ENCODE results near the gene MSRB3. TPM values are rescaled to one million over a fixed set of nuclear protein-coding genes. Genes with fewer than 3 reads are reported as not detected.

Gene MSRB3
- total and polyA plus RNA-seq, 2 donors (not counting 1 experiment from before 2014, with no cell fraction given): not detected

DNA sequence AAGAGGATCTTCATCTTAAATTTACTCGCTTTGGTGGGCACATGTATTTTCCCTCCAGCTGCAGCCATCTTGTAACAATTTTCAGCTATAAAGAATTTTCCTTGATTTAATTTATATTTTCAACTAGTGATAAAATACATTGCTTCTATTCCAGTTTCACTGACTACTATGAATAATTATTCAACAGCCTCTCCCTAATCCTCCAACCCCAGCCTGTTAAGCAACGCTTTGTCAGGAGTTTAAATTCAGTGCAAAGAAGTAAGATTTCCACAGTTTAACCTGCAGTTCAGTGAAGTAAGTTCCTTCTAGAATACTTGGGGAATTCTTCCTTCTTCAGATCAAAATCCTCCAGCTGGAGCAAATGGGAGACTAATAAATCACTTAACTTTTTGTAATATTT, 180.2 kb downstream of the MSRB3 start:
- no peaks in the 10 kb centered on the region for H4K20me1 ChIP-seq (ENCODE audit: control insufficient read depth, insufficient read depth, low read length, poor library complexity, severe bottlenecking)
- no peak overlapping the region for H2AFZ ChIP-seq (ENCODE audit: insufficient read depth, low read depth, low read length, poor library complexity, severe bottlenecking)
- H3K27ac ChIP-seq (ENCODE audit: low read length in 2 of 2): no peak overlapping the region
- no peaks in the 10 kb centered on the region for H3K4me1 ChIP-seq (ENCODE audit: control insufficient read depth in 2 of 2, insufficient read depth in 2 of 2, low read length in 2 of 2)
- H3K27me3 ChIP-seq (replicated peaks in 1 of 4; ENCODE audit: control extremely low read depth in 1 of 4, control insufficient read depth in 3 of 4, insufficient read depth in 4 of 4, low read length in 3 of 4): no peaks in the 10 kb centered on the region
- H3K4me2 ChIP-seq (replicated peaks; ENCODE audit: low read depth, low read length, poor library complexity, severe bottlenecking): no peak overlapping the region
- no CpG with 5 or more reads among the region's 2 CpGs for WGBS (ENCODE audit: insufficient coverage)
- ChIA-PET CTCF (no interaction called here), POLR2A (no interaction called here)
- H3K79me2 ChIP-seq (ENCODE audit: control insufficient read depth, insufficient read depth, low read length): no peaks in the 10 kb centered on the region
- H3K9me3 Mint-ChIP-seq (ENCODE audit: insufficient read depth): no peaks in the 10 kb centered on the region
- H3K9me3 ChIP-seq (ENCODE audit: control extremely low read depth in 1 of 3, control insufficient read depth in 2 of 3, insufficient read depth in 1 of 3, low read length in 2 of 3): peaks cover 0 to 2% (median 0%) of the 10 kb centered on the region in 3 donors
- intact Hi-C loops (cut with micrococcal nuclease): no loop called here
- no peaks in the 10 kb centered on the region for H3K36me3 ChIP-seq (replicated peaks in 1 of 2; ENCODE audit: control extremely low read depth in 1 of 2, control insufficient read depth in 1 of 2, extremely low read depth in 1 of 2, insufficient read depth in 2 of 2, low read length in 1 of 2)
- no peak for ATAC-seq (ENCODE audit: low read depth)
- no peak overlapping the region for H3K4me3 Mint-ChIP-seq
- TF ChIP-seq EZH2 (IDR thresholded peaks at IDR 0.05; ENCODE audit: borderline replicate concordance, insufficient read depth, low read depth, low read length, poor library complexity, severe bottlenecking): no peak
- TF ChIP-seq, protein P1, sequence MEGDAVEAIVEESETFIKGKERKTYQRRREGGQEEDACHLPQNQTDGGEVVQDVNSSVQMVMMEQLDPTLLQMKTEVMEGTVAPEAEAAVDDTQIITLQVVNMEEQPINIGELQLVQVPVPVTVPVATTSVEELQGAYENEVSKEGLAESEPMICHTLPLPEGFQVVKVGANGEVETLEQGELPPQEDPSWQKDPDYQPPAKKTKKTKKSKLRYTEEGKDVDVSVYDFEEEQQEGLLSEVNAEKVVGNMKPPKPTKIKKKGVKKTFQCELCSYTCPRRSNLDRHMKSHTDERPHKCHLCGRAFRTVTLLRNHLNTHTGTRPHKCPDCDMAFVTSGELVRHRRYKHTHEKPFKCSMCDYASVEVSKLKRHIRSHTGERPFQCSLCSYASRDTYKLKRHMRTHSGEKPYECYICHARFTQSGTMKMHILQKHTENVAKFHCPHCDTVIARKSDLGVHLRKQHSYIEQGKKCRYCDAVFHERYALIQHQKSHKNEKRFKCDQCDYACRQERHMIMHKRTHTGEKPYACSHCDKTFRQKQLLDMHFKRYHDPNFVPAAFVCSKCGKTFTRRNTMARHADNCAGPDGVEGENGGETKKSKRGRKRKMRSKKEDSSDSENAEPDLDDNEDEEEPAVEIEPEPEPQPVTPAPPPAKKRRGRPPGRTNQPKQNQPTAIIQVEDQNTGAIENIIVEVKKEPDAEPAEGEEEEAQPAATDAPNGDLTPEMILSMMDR (IDR thresholded peaks at IDR 0.05): no peak
- no peak for DNase-seq
- H3K9ac ChIP-seq (ENCODE audit: low read length): no peak overlapping the region
- H3K27ac Mint-ChIP-seq: no peak overlapping the region
- H3K4me3 ChIP-seq (ENCODE audit: control extremely low read depth in 1 of 5, extremely low read depth in 1 of 5, insufficient read depth in 1 of 5, low read depth in 2 of 5, low read length in 4 of 5): no peak overlapping the region
- H3K4me1 Mint-ChIP-seq: no peaks in the 10 kb centered on the region
- no peaks in the 10 kb centered on the region for H3K27me3 Mint-ChIP-seq

DNA sequence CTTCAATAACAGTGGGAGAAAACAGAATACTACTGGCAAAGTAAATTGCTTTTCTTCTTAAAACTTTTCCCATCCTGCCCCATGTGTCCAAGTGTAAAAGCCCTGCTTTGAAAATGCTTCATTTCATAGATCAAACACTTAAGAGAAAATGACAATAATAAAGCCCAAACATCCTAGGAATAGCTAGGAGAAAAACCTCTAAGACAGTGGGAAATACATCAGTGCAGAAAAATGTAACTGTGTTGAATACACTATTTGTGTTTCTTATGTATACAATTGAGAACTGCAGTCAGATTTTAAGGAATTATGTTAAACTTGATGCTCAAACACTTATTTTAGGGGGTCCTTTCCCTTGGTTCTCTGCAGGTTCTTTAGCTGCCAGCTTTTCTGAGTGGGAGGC, 181.1 kb downstream of the MSRB3 start:
- H3K9ac ChIP-seq (ENCODE audit: low read length): no peak overlapping the region
- no peaks in the 10 kb centered on the region for H3K27me3 ChIP-seq (replicated peaks in 1 of 4; ENCODE audit: control extremely low read depth in 1 of 4, control insufficient read depth in 3 of 4, insufficient read depth in 4 of 4, low read length in 3 of 4)
- ATAC-seq (ENCODE audit: low read depth): no peak
- peaks cover 0 to 2% (median 0%) of the 10 kb centered on the region in 3 donors for H3K9me3 ChIP-seq (ENCODE audit: control extremely low read depth in 1 of 3, control insufficient read depth in 2 of 3, insufficient read depth in 1 of 3, low read length in 2 of 3)
- no peak overlapping the region for H3K4me3 ChIP-seq (ENCODE audit: control extremely low read depth in 1 of 5, extremely low read depth in 1 of 5, insufficient read depth in 1 of 5, low read depth in 2 of 5, low read length in 4 of 5)
- H3K79me2 ChIP-seq (ENCODE audit: control insufficient read depth, insufficient read depth, low read length): no peaks in the 10 kb centered on the region
- no peaks in the 10 kb centered on the region for H4K20me1 ChIP-seq (ENCODE audit: control insufficient read depth, insufficient read depth, low read length, poor library complexity, severe bottlenecking)
- no peak for TF ChIP-seq EZH2 (IDR thresholded peaks at IDR 0.05; ENCODE audit: borderline replicate concordance, insufficient read depth, low read depth, low read length, poor library complexity, severe bottlenecking)
- TF ChIP-seq, protein P1 (IDR thresholded peaks at IDR 0.05): no peak
- DNase-seq: no peak
- POLR2A ChIA-PET: no interaction called here
- no peak overlapping the region for H3K27ac Mint-ChIP-seq
- H3K4me1 Mint-ChIP-seq: no peaks in the 10 kb centered on the region
- no peak overlapping the region for H3K4me3 Mint-ChIP-seq
- no peak overlapping the region for H2AFZ ChIP-seq (ENCODE audit: insufficient read depth, low read depth, low read length, poor library complexity, severe bottlenecking)
- H3K4me1 ChIP-seq (ENCODE audit: control insufficient read depth in 2 of 2, insufficient read depth in 2 of 2, low read length in 2 of 2): no peaks in the 10 kb centered on the region
- intact Hi-C loops (cut with micrococcal nuclease): no loop called here
- no peaks in the 10 kb centered on the region for H3K27me3 Mint-ChIP-seq
- no peaks in the 10 kb centered on the region for H3K36me3 ChIP-seq (replicated peaks in 1 of 2; ENCODE audit: control extremely low read depth in 1 of 2, control insufficient read depth in 1 of 2, extremely low read depth in 1 of 2, insufficient read depth in 2 of 2, low read length in 1 of 2)
- H3K27ac ChIP-seq (ENCODE audit: low read length in 2 of 2): no peak overlapping the region
- H3K4me2 ChIP-seq (replicated peaks; ENCODE audit: low read depth, low read length, poor library complexity, severe bottlenecking): no peak overlapping the region
- CTCF ChIA-PET: no interaction called here
- H3K9me3 Mint-ChIP-seq (ENCODE audit: insufficient read depth): no peaks in the 10 kb centered on the region

Measured in B cell (primary cell).